ENCODE measurements around the gene PROK1.

DNA sequence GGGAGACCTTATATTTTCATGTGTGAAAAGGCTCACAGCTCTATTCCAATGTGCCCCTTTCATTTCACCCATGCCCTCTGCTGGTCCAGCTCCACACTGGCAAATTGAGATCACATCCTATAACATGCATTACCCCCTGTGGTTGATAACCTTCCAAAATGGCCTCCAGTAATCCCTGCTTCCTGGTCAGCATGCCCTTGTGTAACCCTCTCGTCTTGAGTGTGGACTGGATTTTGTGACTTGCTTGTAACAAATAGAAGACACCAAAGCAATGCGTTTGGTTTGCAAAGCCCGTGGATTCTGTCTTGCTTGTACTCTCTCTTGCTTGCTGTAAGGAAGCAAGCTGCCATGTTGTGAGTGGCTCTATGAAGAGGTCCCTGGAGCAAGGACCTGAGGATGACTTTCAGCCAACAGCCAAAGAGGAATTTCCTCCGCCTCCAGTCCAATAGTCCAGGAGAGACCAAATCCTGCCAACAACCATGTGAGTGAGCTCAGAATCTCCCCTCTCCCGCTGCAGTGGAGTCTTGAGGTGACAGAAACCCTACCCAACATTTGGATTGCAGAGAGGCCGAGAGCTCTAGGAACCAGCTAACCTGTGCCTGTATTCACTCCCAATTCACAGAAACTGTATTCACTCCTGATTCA is 50.7 kb downstream of the PROK1 start:
- TF ChIP-seq, protein P1, sequence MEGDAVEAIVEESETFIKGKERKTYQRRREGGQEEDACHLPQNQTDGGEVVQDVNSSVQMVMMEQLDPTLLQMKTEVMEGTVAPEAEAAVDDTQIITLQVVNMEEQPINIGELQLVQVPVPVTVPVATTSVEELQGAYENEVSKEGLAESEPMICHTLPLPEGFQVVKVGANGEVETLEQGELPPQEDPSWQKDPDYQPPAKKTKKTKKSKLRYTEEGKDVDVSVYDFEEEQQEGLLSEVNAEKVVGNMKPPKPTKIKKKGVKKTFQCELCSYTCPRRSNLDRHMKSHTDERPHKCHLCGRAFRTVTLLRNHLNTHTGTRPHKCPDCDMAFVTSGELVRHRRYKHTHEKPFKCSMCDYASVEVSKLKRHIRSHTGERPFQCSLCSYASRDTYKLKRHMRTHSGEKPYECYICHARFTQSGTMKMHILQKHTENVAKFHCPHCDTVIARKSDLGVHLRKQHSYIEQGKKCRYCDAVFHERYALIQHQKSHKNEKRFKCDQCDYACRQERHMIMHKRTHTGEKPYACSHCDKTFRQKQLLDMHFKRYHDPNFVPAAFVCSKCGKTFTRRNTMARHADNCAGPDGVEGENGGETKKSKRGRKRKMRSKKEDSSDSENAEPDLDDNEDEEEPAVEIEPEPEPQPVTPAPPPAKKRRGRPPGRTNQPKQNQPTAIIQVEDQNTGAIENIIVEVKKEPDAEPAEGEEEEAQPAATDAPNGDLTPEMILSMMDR (IDR thresholded peaks at IDR 0.05) = no peak
- no peak for TF ChIP-seq POLR2A (IDR thresholded peaks at IDR 0.05)

Data from prostate gland (tissue), 2 donors.